GM19238 (cell line): Measurements from ENCODE around the gene GNRH2.
"Not testable (repeated sequence)": the region's sequence is repeated elsewhere in the genome, so short reads cannot be mapped to it uniquely, and the experiment has no call there.

Experiments used
- DNase-seq: peaks from one replicate; pipeline ENCODE4 v3.0.0; 2011; ENCODE audit warnings: low spot score; ENCODE audit not compliant: insufficient read length

GNRH2 gene

GRCh38 chr20:3043322-3043721 lies at the start of gene GNRH2:
GNRH2 (plus strand) TSS chr20:3043622; CDS start chr20:3044415, 793 bp downstream.
- DNase-seq, result no peak

- no peak for DNase-seq
Observed at GRCh38 chr20:2995796-2996195, 47.6 kb upstream of the GNRH2 start.

- no peak for DNase-seq
Observed at GRCh38 chr20:2998728-2999127, 44.7 kb upstream of the GNRH2 start.

- DNase-seq, result no peak
Observed at GRCh38 chr20:3000852-3001523, 42.4 kb upstream of the GNRH2 start.

- no peak for DNase-seq
Observed at GRCh38 chr20:3003416-3003815, 40.0 kb upstream of the GNRH2 start.

GRCh38 chr20:3010985-3011723 lies 32.3 kb upstream of the GNRH2 start:
- DNase-seq, result no peak

GRCh38 chr20:3011752-3012151 lies 31.7 kb upstream of the GNRH2 start:
- no peak for DNase-seq

GRCh38 chr20:3013771-3014170 lies 29.7 kb upstream of the GNRH2 start:
- DNase-seq, result no peak

- no peak for DNase-seq
Observed at GRCh38 chr20:3014179-3014578, 29.2 kb upstream of the GNRH2 start.

- DNase-seq, result no peak
Observed at GRCh38 chr20:3014662-3015061, 28.8 kb upstream of the GNRH2 start.

GRCh38 chr20:3015302-3015701 lies 28.1 kb upstream of the GNRH2 start:
- DNase-seq, result not testable (repeated sequence)

GRCh38 chr20:3021327-3021726 lies 22.1 kb upstream of the GNRH2 start:
- DNase-seq, result no peak

- no peak for DNase-seq
Observed at GRCh38 chr20:3021777-3022176, 21.6 kb upstream of the GNRH2 start.

GRCh38 chr20:3022559-3023490 lies 20.6 kb upstream of the GNRH2 start:
- not testable (repeated sequence) for DNase-seq

- DNase-seq, result no peak
Observed at GRCh38 chr20:3027987-3028386, 15.4 kb upstream of the GNRH2 start.

GRCh38 chr20:3031524-3032147 lies 11.8 kb upstream of the GNRH2 start:
- DNase-seq, result no peak

GRCh38 chr20:3032624-3033023 lies 10.8 kb upstream of the GNRH2 start:
- DNase-seq, result no peak

GRCh38 chr20:3037654-3038053 lies 5.8 kb upstream of the GNRH2 start:
- no peak for DNase-seq

- no peak for DNase-seq
Observed at GRCh38 chr20:3038454-3038853, 5.0 kb upstream of the GNRH2 start.

- no peak for DNase-seq
Observed at GRCh38 chr20:3039426-3039825, 4.0 kb upstream of the GNRH2 start.

GRCh38 chr20:3040086-3040485 lies 3.3 kb upstream of the GNRH2 start:
- no peak for DNase-seq
